Stomach (tissue), 9 donors: ENCODE measurements around the gene PHIP. TPM values are rescaled to one million over a fixed set of nuclear protein-coding genes. Genes with fewer than 3 reads are reported as not detected.
"Not testable (repeated sequence)": the region's sequence is repeated elsewhere in the genome, so short reads cannot be mapped to it uniquely, and the experiment has no call there.

Experiments used
- DNase-seq, 2 donors: peaks; one replicate each; pipeline versions ENCODE4 v3.0.0 to v3.0.0-alpha.2; 2013 to 2019
- H3K27ac ChIP-seq, 5 donors: fragments of 200-600 bp in 4 of 5; sonication (generic) in 4 of 5; one replicate each; pipeline ENCODE4 v1.5.1; 2013 to 2019; ENCODE audit warnings: mild to moderate bottlenecking in 1 of 5, moderate library complexity in 1 of 5
- H3K27me3 ChIP-seq, 3 donors: fragments of 200-600 bp; sonication (generic); one replicate each; pipeline ENCODE4 v1.5.1; 2017 to 2019; ENCODE audit warnings: mixed run types in 1 of 3
- H3K36me3 ChIP-seq, 4 donors: fragments of 200-600 bp; sonication (generic); 1 replicate in 3 of 4; 2 replicates in 1 of 4; pipeline ENCODE4 v1.5.1; 2016 to 2019
- H3K4me1 ChIP-seq, 4 donors: fragments of 200-600 bp; sonication (generic); one replicate each; pipeline ENCODE4 v1.5.1; 2016 to 2019
- H3K4me3 ChIP-seq, 4 donors: fragments of 200-600 bp; sonication (generic) in 3 of 4; one replicate each; pipeline ENCODE4 v1.5.1; 2016 to 2019; ENCODE audit warnings: mild to moderate bottlenecking in 1 of 4
- H3K9me3 ChIP-seq, 4 donors: fragments of 200-600 bp; sonication (generic); one replicate each; pipeline ENCODE4 v1.5.1; 2016 to 2019
- EP300 ChIP-seq: sonication (generic); formaldehyde crosslinking; IDR thresholded peaks from one replicate; pipeline ENCODE4 v1.6.1; 2017; ENCODE audit warnings: antibody characterized with exemption
- POLR2A ChIP-seq, 4 donors: fragments of 450-650 bp; IDR thresholded peaks; one replicate each; pipeline ENCODE4 v1.6.1; 2016; ENCODE audit warnings: antibody characterized with exemption in 4 of 4, control low read depth in 2 of 4, mild to moderate bottlenecking in 1 of 4, moderate library complexity in 1 of 4
- POLR2AphosphoS5 ChIP-seq, 3 donors: sonication (generic); formaldehyde crosslinking; IDR thresholded peaks; one replicate each; pipeline ENCODE4 v1.6.1; 2016; ENCODE audit warnings: antibody characterized with exemption in 3 of 3
- WGBS, 5 donors: extraction: QIAGEN DNeasy Blood & Tissue Kit in 3 of 5; methylation state at CpG; one replicate each; pipeline versions ENCODE4 v1.1.5 to v1.1.7; 2013 to 2018; 5-methylcytosine and 5-hydroxymethylcytosine counted together
- intact Hi-C: fragments of 100-400 bp; cut with DNase I; formaldehyde crosslinking; loops from one replicate; pipeline ENCODE4 v1.15.1; 2023; ENCODE audit warnings: low total_unique reads
- polyA plus RNA-seq, 3 donors: library from polyadenylated mRNA; stranded (reverse); fragments of 200-250 nt; gene quantifications; one replicate each; pipeline ENCODE4 v1.2.3, GENCODE V29; 2013
- total RNA-seq, 5 donors: library from RNA; depleted of rRNA; stranded (reverse); fragments of >200 nt; gene quantifications; one replicate each; pipeline versions ENCODE4 v1.1.0 to v1.2.3, GENCODE V29; 2014 to 2016
- TF ChIP-seq, protein P1 (sequence below), 7 experiments: fragments of 450-650 bp in 4 of 7; fragments of 200-600 bp in 3 of 7; sonication (generic) in 3 of 7; IDR thresholded peaks; one replicate each; pipeline ENCODE4 v1.5.1; 2016 to 2019; ENCODE audit warnings: antibody characterized with exemption in 7 of 7, control low read depth in 2 of 7, mild to moderate bottlenecking in 1 of 7
- donor health status: healthy with polysubstance abuse.
- donor health status: Bipolar disorder and iron deficiency.
- donor health status: healthy.

The PHIP gene
- total and polyA plus RNA-seq, 8 donors = 3.2 to 70.7 (median 22.5) TPM

- Histone ChIP-seq H3K4me1 (no peaks in the 10 kb centered on the region), H3K27ac (no peak overlapping the region), H3K27me3 (no peaks in the 10 kb centered on the region), H3K9me3 (no peaks in the 10 kb centered on the region), H3K36me3 (no peaks in the 10 kb centered on the region), H3K4me3 (no peak overlapping the region)
- intact Hi-C loops = no loop called here
- TF ChIP-seq POLR2A (IDR thresholded peaks at IDR 0.05) = no peak
- TF ChIP-seq, protein P1, sequence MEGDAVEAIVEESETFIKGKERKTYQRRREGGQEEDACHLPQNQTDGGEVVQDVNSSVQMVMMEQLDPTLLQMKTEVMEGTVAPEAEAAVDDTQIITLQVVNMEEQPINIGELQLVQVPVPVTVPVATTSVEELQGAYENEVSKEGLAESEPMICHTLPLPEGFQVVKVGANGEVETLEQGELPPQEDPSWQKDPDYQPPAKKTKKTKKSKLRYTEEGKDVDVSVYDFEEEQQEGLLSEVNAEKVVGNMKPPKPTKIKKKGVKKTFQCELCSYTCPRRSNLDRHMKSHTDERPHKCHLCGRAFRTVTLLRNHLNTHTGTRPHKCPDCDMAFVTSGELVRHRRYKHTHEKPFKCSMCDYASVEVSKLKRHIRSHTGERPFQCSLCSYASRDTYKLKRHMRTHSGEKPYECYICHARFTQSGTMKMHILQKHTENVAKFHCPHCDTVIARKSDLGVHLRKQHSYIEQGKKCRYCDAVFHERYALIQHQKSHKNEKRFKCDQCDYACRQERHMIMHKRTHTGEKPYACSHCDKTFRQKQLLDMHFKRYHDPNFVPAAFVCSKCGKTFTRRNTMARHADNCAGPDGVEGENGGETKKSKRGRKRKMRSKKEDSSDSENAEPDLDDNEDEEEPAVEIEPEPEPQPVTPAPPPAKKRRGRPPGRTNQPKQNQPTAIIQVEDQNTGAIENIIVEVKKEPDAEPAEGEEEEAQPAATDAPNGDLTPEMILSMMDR (IDR thresholded peaks at IDR 0.05) = no peak
- TF ChIP-seq EP300 = no peak
- TF ChIP-seq POLR2AphosphoS5 (IDR thresholded peaks at IDR 0.05) = no peak
- no peak for DNase-seq
Observed at GRCh38 chr6:79094938-79095337, 16.9 kb upstream of the PHIP start.

DNA sequence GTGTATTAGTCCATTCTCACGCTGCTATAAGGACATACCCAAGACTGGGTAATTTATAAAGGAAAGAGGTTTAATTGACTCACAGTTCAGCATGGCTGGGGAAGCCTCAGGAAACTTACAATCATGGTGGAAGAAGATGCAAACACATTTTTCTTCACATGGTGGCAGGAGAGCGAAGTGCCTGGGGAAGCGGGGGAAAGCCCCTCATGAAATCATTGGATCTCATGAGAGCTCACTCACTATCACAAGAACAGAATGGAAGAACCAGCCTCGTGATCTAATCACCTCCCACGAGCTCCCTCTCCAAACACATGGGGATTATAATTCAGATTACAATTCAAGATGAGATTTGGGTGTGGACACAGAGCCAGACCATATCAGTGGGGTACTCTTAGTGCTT is 13.7 kb upstream of the PHIP start:
- H3K27ac ChIP-seq, H3K27me3 ChIP-seq, H3K36me3 ChIP-seq, intact Hi-C loops, H3K4me3 ChIP-seq, H3K4me1 ChIP-seq, H3K9me3 ChIP-seq, DNase-seq: not testable (repeated sequence)
- WGBS, 5 donors = 61 to 78% (median 71%) methylated on average over 5 of the region's 5 CpGs

DNA sequence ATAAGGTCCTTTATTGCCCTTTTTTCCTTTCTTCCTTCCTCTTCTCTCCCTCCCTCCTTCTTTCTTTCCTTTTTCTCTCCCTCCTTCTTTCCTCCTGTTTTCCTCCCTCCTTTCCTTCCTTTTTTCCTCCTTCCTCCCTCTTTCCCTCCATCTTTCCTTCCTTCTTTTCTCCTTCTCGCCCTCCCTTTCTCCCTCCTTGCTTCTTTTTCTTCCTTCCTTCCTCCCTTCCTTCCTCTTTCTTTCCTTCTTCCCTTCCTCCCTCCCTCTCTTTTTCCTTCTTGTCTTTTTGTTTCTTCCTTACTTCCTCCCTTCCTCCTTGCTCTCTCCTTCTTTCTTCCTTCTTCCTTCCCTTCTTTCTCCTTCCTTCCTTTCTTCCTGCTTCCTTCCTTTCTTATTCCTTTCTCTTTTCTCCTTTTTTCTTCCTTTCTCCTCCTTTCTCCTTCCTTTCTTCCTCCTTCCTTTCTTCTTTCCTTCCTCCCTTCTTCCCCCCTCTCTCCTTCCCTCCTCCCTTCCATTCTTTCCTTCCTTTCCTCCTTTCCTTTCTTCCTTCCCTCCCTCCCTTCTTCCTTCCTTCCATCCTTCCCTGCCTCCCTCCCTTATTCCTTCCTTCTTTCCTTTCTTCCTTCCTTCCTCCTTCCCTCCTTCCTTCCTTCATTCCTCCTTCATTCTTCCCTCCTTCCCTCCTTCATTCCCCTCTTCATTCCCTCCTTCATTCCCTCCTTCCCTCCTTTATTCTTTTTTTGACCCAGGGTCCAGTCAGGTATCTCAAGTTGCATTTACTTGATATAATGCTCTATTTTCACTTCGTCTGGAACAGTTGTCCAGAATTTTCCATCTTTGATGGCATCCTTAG is 11.7 kb upstream of the PHIP start:
- no peaks in the 10 kb centered on the region for H3K27me3 ChIP-seq
- intact Hi-C loops = no loop called here
- TF ChIP-seq POLR2AphosphoS5 (IDR thresholded peaks at IDR 0.05) = no peak
- TF ChIP-seq EP300 = no peak
- TF ChIP-seq, protein P1 (IDR thresholded peaks at IDR 0.05) = no peak
- TF ChIP-seq POLR2A (IDR thresholded peaks at IDR 0.05) = no peak

DNA sequence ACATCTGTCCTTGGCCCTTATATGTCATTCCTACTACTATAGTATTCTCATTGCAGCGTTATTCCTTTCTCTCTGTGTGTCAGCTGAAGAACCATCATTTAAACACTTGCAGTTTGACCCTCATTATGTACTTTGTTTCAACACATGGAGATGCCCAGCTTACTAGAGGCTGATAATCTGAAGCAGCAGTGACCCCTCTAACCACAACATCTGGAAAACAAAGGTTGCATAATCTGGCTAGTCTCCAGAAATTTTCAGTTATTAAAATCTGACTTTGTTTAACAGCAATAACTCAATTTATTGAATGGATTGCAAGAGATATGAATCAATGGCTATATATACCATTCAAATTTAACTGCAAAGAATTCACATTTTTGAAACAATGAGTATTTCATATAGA is 6.6 kb upstream of the PHIP start:
- Histone ChIP-seq H3K9me3 (no peaks in the 10 kb centered on the region), H3K36me3 (no peaks in the 10 kb centered on the region), H3K4me1 (peaks cover 0 to 12% (median 3%) of the 10 kb centered on the region in 4 donors), H3K4me3 (no peak overlapping the region), H3K27ac (no peak overlapping the region), H3K27me3 (no peaks in the 10 kb centered on the region)
- WGBS, 5 donors = 62 to 84% (median 74%) methylated on average over 1 of the region's 1 CpG
- no peak for DNase-seq
- TF ChIP-seq, protein P1 (IDR thresholded peaks at IDR 0.05) = no peak
- no peak for TF ChIP-seq EP300
- TF ChIP-seq POLR2AphosphoS5 (IDR thresholded peaks at IDR 0.05) = no peak
- TF ChIP-seq POLR2A (IDR thresholded peaks at IDR 0.05) = no peak
- intact Hi-C loops = no loop called here

More for the DNA sequence above, 11.7 kb upstream of the PHIP start:
- no peak for DNase-seq
- Histone ChIP-seq H3K4me3 (no peak overlapping the region), H3K9me3 (no peaks in the 10 kb centered on the region), H3K36me3 (no peaks in the 10 kb centered on the region), H3K4me1 (no peaks in the 10 kb centered on the region), H3K27ac (no peak overlapping the region)
- 81 to 88% (median 84%) methylated on average over 2 of the region's 2 CpGs for WGBS, 5 donors

GRCh38 chr6:79082304-79082703 is 4.2 kb upstream of the PHIP start:
- Histone ChIP-seq H3K27ac (no peak overlapping the region), H3K9me3 (no peaks in the 10 kb centered on the region), H3K4me3 (no peak overlapping the region), H3K36me3 (no peaks in the 10 kb centered on the region), H3K27me3 (no peaks in the 10 kb centered on the region), H3K4me1 (peaks cover 0 to 19% (median 6%) of the 10 kb centered on the region in 4 donors)
- intact Hi-C loops = no loop called here
- WGBS, 5 donors = 80 to 92% (median 89%) methylated on average over 1 of the region's 1 CpG
- TF ChIP-seq POLR2A (IDR thresholded peaks at IDR 0.05) = no peak
- no peak for TF ChIP-seq POLR2AphosphoS5 (IDR thresholded peaks at IDR 0.05)
- TF ChIP-seq, protein P1 (IDR thresholded peaks at IDR 0.05) = no peak
- no peak for TF ChIP-seq EP300
- DNase-seq = no peak
